Cardiac muscle cell (in vitro differentiated cells and primary cell): Measurements from ENCODE around the gene NETO2. TPM values are rescaled to one million over a fixed set of nuclear protein-coding genes. Genes with fewer than 3 reads are reported as not detected.
"Not testable (repeated sequence)": the region's sequence is repeated elsewhere in the genome, so short reads cannot be mapped to it uniquely, and the experiment has no call there.

ENCODE experiments used
- DNase-seq, 2 donors: peaks; one replicate each; pipeline versions ENCODE4 v3.0.0 to v3.0.0-alpha.2; 2010 to 2017; ENCODE audit warnings: low read depth in 1 of 2, low spot score in 1 of 2
- H3K27ac ChIP-seq: fragments of 200-600 bp; sonication (generic); 2 replicates; pipeline ENCODE4 v1.5.1; 2016
- H3K27me3 ChIP-seq: fragments of 200-600 bp; sonication (generic); 2 replicates; pipeline ENCODE4 v1.6.0; 2016; ENCODE audit warnings: control low read depth
- H3K36me3 ChIP-seq: fragments of 200-600 bp; sonication (generic); 2 replicates; pipeline ENCODE4 v1.5.1; 2016; ENCODE audit warnings: control low read depth
- H3K4me1 ChIP-seq: fragments of 200-600 bp; sonication (generic); 2 replicates; pipeline ENCODE4 v1.8.1; 2017; ENCODE audit warnings: low read depth, mild to moderate bottlenecking, mixed run types
- H3K4me3 ChIP-seq: fragments of 200-600 bp; sonication (generic); 2 replicates; pipeline ENCODE4 v1.5.1; 2016; ENCODE audit warnings: mild to moderate bottlenecking
- H3K9me3 ChIP-seq: fragments of 200-600 bp; sonication (generic); 2 replicates; pipeline ENCODE4 v1.5.1; 2017; ENCODE audit warnings: low read depth, mild to moderate bottlenecking, control low read depth
- polyA plus RNA-seq: library from polyadenylated mRNA; unstranded; fragments of >200 nt; fragmentation: Nextera tagmentation; extraction: Ambion mirVana; gene quantifications from 2 replicates; pipeline ENCODE4 v1.2.1, GENCODE V29; 2016
- total RNA-seq: library from RNA; depleted of rRNA; stranded (reverse); fragments of >200 nt; gene quantifications from 2 replicates; pipeline ENCODE4 v1.2.3, GENCODE V29; 2016
- TF ChIP-seq, protein P1 (sequence below): IDR thresholded peaks from 2 replicates; pipeline ENCODE4 v1.5.1; 2012; ENCODE audit warnings: low read depth, mild to moderate bottlenecking, low read length

Gene NETO2
- total and polyA plus RNA-seq, 2 experiments from 2014 or later = 12.7 to 19.0 TPM

DNA sequence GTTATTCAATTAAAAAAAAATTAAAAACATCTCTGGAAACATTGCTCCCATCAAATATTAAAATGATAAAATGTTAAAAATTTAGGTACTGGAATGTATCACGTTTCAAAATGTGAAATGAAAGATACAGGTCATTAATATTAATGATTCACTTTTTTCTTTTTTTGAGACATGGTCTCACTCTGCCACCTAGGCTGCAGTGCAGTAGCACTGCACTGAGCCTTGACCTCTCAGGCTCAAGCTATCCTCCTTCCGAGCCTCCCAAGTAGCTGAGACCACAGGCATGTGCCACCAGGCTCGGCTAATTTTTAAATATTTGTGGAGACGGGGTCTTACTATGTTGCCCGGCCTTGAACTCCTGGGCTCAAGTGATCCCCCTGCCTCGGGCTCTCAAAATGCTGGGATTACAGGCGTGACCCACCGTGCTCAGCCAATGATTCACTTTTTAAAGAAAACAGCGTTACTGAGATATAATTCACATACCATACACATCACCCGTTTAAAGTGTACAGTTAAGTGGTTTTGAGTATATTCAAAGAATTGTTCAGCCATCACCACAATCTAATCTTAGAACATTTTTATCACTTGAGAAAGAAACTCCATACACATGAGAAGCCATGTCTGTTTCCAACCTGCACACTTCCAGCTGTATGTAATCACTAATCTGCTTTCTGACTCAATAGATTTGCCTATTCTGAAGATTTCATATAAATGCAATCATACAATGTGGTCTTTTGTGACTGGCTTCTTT is 19.1 kb upstream of the NETO2 start:
- no peak overlapping the region for H3K4me3 ChIP-seq
- no peak for DNase-seq

DNA sequence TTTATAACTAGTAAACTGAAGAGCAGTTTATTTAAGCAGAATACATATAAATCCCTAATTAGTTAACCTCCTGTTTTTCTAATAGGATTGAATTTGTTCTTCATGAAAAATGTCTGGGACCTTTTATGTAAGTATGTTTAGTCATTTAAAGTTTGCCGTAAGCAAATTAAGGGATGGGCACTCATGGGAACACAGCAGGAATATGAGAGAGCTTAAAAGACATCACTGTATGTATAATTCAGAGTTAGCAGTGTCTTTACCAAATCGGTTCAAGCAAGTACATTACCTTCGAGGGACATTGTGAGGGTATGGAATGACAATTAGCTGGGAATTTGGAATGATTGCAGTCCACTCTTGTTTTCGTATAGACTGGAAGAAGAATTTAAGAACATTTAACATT is 17.7 kb upstream of the NETO2 start:
- Histone ChIP-seq H3K27ac (no peak overlapping the region), H3K4me1 (no peaks in the 10 kb centered on the region), H3K27me3 (no peaks in the 10 kb centered on the region), H3K4me3 (no peak overlapping the region), H3K9me3 (no peaks in the 10 kb centered on the region), H3K36me3 (peaks cover 19% of the 10 kb centered on the region)
- no peak for DNase-seq
- TF ChIP-seq, protein P1, sequence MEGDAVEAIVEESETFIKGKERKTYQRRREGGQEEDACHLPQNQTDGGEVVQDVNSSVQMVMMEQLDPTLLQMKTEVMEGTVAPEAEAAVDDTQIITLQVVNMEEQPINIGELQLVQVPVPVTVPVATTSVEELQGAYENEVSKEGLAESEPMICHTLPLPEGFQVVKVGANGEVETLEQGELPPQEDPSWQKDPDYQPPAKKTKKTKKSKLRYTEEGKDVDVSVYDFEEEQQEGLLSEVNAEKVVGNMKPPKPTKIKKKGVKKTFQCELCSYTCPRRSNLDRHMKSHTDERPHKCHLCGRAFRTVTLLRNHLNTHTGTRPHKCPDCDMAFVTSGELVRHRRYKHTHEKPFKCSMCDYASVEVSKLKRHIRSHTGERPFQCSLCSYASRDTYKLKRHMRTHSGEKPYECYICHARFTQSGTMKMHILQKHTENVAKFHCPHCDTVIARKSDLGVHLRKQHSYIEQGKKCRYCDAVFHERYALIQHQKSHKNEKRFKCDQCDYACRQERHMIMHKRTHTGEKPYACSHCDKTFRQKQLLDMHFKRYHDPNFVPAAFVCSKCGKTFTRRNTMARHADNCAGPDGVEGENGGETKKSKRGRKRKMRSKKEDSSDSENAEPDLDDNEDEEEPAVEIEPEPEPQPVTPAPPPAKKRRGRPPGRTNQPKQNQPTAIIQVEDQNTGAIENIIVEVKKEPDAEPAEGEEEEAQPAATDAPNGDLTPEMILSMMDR = no peak

More for the DNA sequence above, 19.1 kb upstream of the NETO2 start:
- Histone ChIP-seq H3K9me3 (no peaks in the 10 kb centered on the region), H3K36me3 (peaks cover 19% of the 10 kb centered on the region), H3K27me3 (no peaks in the 10 kb centered on the region), H3K27ac (no peak overlapping the region), H3K4me1 (no peaks in the 10 kb centered on the region)
- TF ChIP-seq, protein P1 = peak; percentile 5

DNA sequence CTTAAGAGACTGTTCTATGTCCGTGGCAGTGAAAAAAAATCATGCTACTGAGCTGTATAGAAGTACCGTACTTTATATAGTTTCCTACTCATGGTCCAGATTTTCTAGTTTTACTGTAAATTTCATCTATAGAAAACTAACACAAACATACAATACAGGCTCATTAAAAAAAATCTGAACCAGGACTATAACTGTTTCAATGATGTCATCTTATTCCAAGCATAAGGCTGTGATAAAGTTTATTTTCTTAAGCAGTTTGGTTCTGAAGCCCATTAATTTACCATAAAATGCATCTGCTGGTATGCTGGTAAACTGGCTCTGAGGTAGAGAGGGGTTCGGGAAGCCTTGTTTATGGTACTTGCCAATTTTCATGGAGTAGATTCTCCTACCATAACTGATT is 16.7 kb upstream of the NETO2 start:
- no peak for DNase-seq
- TF ChIP-seq, protein P1 = no peak
- peaks cover 22% of the 10 kb centered on the region for H3K36me3 ChIP-seq

DNA sequence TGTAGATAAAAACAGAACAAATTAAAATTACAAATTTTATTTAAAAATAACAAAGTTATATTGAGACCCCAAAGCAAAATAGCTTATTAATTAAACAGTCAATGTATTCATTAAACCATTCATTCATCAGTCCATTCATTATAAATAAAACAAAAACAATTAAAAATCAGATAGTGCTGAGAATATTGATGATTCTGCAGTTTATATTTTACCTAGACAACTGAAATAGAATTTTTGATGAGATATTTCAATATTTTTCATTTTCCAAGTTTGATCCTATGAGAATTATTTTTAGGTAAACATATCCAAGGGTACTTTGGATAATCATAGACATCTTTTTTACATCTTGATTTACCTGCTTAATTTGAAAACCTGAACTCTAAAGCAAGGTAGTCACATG is 15.2 kb upstream of the NETO2 start:
- H3K9me3 ChIP-seq = no peaks in the 10 kb centered on the region
- no peak overlapping the region for H3K4me3 ChIP-seq
- DNase-seq = no peak
- H3K4me1 ChIP-seq = no peaks in the 10 kb centered on the region
- peaks cover 22% of the 10 kb centered on the region for H3K36me3 ChIP-seq
- H3K27me3 ChIP-seq = no peaks in the 10 kb centered on the region
- H3K27ac ChIP-seq = no peak overlapping the region
- TF ChIP-seq, protein P1 = no peak

More for the DNA sequence above, 16.7 kb upstream of the NETO2 start:
- Histone ChIP-seq H3K4me3 (no peak overlapping the region), H3K27me3 (no peaks in the 10 kb centered on the region), H3K9me3 (no peaks in the 10 kb centered on the region), H3K27ac (no peak overlapping the region), H3K4me1 (no peaks in the 10 kb centered on the region)

DNA sequence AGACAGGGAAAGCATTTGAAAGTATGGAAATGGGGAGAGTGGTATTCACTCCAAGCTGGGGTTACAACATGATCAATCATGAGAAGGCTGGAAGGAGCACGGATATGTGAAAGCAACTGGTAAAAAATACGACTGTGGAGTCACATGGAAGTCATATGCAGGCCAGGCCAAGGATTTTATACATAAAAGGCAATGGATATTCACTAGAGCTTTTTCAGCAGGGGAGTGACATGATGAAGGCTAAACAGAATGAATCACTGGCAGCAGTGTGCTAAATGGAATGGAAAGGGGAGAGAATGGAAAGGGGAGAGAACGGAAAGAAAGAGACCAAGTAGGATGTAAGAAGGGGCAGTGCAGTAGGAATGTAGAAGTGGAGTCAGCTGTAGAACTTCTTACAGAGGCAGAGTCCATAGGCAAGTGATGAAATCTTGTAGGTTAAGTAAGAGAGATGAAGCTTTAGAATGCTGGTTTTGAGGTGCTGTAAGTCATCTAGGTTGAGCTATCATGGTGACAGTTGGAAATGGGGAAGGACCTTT is 13.0 kb upstream of the NETO2 start:
- DNase-seq = no peak
- no peak overlapping the region for H3K27ac ChIP-seq
- no peaks in the 10 kb centered on the region for H3K9me3 ChIP-seq
- TF ChIP-seq, protein P1 = no peak
- no peaks in the 10 kb centered on the region for H3K27me3 ChIP-seq
- no peaks in the 10 kb centered on the region for H3K4me1 ChIP-seq
- peaks cover 22% of the 10 kb centered on the region for H3K36me3 ChIP-seq
- H3K4me3 ChIP-seq = no peak overlapping the region

DNA sequence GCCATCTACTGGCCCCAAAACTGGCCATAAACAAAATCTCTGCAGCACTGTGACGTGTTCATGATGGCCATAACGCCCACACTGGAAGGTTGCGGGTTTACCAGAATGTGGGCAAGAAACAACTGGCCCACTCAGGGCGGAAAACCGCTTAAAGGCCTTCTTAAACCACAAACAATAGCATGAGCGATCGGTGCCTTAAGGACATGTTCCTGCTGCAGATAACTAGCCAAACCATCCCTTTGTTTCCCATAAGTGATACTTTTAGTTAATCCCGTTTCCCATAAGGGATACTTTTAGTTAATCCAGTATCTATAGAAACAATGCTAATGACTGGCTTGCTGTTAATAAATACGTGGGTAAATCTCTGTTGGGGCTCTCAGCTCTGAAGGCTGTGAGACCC is 8.8 kb upstream of the NETO2 start:
- not testable (repeated sequence) for H3K9me3 ChIP-seq, H3K27ac ChIP-seq, H3K4me3 ChIP-seq, H3K27me3 ChIP-seq, H3K36me3 ChIP-seq, DNase-seq, H3K4me1 ChIP-seq
